SK-N-MC (cell line): ENCODE measurements around the gene FSIP1.
A peak's percentile ranks its signal among the peaks of the same experiment; 100 is the strongest.

Experiments
- DNase-seq: peaks from one replicate; pipeline ENCODE4 v3.0.0-alpha.2; 2011; ENCODE audit warnings: low read depth, low spot score
- H3K27ac ChIP-seq: fragments of 200-600 bp; sonication (generic); 2 replicates; pipeline ENCODE4 v1.5.1; 2016; ENCODE audit warnings: mixed run types
- H3K36me3 ChIP-seq: fragments of 200-600 bp; sonication (generic); 2 replicates; pipeline ENCODE4 v1.6.1; 2017; ENCODE audit warnings: antibody characterized with exemption, low read length, mixed read lengths; ENCODE audit not compliant: insufficient read depth
- H3K4me3 ChIP-seq: fragments of 200-600 bp; sonication (generic); 2 replicates; pipeline ENCODE4 v1.5.1; 2016
- H3K9ac ChIP-seq: fragments of 200-600 bp; sonication (generic); 2 replicates; pipeline ENCODE4 v1.8.0; 2017; ENCODE audit warnings: mixed run types, mixed read lengths; ENCODE audit not compliant: insufficient read length
- H3K9me3 ChIP-seq: fragments of 200-600 bp; sonication (generic); 2 replicates; pipeline ENCODE4 v1.6.1; 2017; ENCODE audit warnings: low read depth, mild to moderate bottlenecking, antibody characterized with exemption, low read length, moderate library complexity, mixed read lengths
- EZH2 ChIP-seq: fragments of 200-600 bp; sonication (generic); IDR thresholded peaks from one replicate; pipeline ENCODE4 v1.6.1; 2017; ENCODE audit warnings: antibody characterized with exemption
- FOXP2 ChIP-seq: optimal IDR thresholded peaks from 2 replicates; pipeline ENCODE3; 2011; ENCODE audit warnings: mild to moderate bottlenecking, moderate library complexity; ENCODE audit not compliant: insufficient read depth; ENCODE audit errors: extremely low read length, control extremely low read depth
- POLR2AphosphoS5 ChIP-seq: IDR thresholded peaks from 2 replicates; pipeline ENCODE4 v1.6.1; 2012; ENCODE audit warnings: mild to moderate bottlenecking, low read depth, low read length, borderline replicate concordance

FSIP1 gene

GRCh38 chr15:39778021-39778420, 4.6 kb downstream of the FSIP1 start:
- no peak overlapping the region for H3K9ac ChIP-seq
- no peak overlapping the region for H3K4me3 ChIP-seq
- no peak overlapping the region for H3K27ac ChIP-seq
- H3K9me3 ChIP-seq: no peaks in the 10 kb centered on the region
- no peak for TF ChIP-seq POLR2AphosphoS5
- TF ChIP-seq EZH2: no peak
- TF ChIP-seq FOXP2: no peak
- no peak for DNase-seq
- H3K36me3 ChIP-seq: no peaks in the 10 kb centered on the region

GRCh38 chr15:39777496-39777895, 5.1 kb downstream of the FSIP1 start:
- TF ChIP-seq FOXP2: no peak
- TF ChIP-seq POLR2AphosphoS5: no peak
- TF ChIP-seq EZH2: no peak
- DNase-seq: no peak
- no peak overlapping the region for H3K4me3 ChIP-seq
- H3K36me3 ChIP-seq: no peaks in the 10 kb centered on the region
- no peaks in the 10 kb centered on the region for H3K9me3 ChIP-seq
- no peak overlapping the region for H3K27ac ChIP-seq
- H3K9ac ChIP-seq: no peak overlapping the region

GRCh38 chr15:39776068-39776467, 6.6 kb downstream of the FSIP1 start:
- Histone ChIP-seq H3K27ac (no peak overlapping the region), H3K36me3 (no peaks in the 10 kb centered on the region), H3K4me3 (no peak overlapping the region), H3K9me3 (no peaks in the 10 kb centered on the region), H3K9ac (no peak overlapping the region)
- no peak for TF ChIP-seq FOXP2
- TF ChIP-seq EZH2: no peak
- no peak for TF ChIP-seq POLR2AphosphoS5
- no peak for DNase-seq

GRCh38 chr15:39774688-39775267, 7.9 kb downstream of the FSIP1 start:
- Histone ChIP-seq H3K9me3 (no peaks in the 10 kb centered on the region), H3K36me3 (no peaks in the 10 kb centered on the region), H3K4me3 (no peak overlapping the region), H3K9ac (no peak overlapping the region), H3K27ac (no peak overlapping the region)
- DNase-seq: no peak
- TF ChIP-seq POLR2AphosphoS5 (no peak), FOXP2 (no peak), EZH2 (no peak)

- no peak for TF ChIP-seq EZH2
- TF ChIP-seq POLR2AphosphoS5: no peak
- TF ChIP-seq FOXP2: no peak
- Histone ChIP-seq H3K4me3 (no peak overlapping the region), H3K9ac (no peak overlapping the region), H3K27ac (no peak overlapping the region), H3K36me3 (no peaks in the 10 kb centered on the region), H3K9me3 (no peaks in the 10 kb centered on the region)
- DNase-seq: no peak
Observed at GRCh38 chr15:39770748-39771689, 11.6 kb downstream of the FSIP1 start.

- Histone ChIP-seq H3K4me3 (no peak overlapping the region), H3K9me3 (no peaks in the 10 kb centered on the region), H3K36me3 (no peaks in the 10 kb centered on the region), H3K27ac (no peak overlapping the region), H3K9ac (no peak overlapping the region)
- no peak for TF ChIP-seq FOXP2
- TF ChIP-seq POLR2AphosphoS5: no peak
- TF ChIP-seq EZH2: no peak
- DNase-seq: no peak
Observed at GRCh38 chr15:39767921-39768320, 14.7 kb downstream of the FSIP1 start.

- DNase-seq: no peak
- Histone ChIP-seq H3K4me3 (no peak overlapping the region), H3K9ac (no peak overlapping the region), H3K27ac (no peak overlapping the region), H3K36me3 (no peaks in the 10 kb centered on the region), H3K9me3 (no peaks in the 10 kb centered on the region)
- TF ChIP-seq POLR2AphosphoS5 (no peak), FOXP2 (no peak), EZH2 (no peak)
Observed at GRCh38 chr15:39761006-39761405, 21.6 kb downstream of the FSIP1 start.

- no peak for TF ChIP-seq FOXP2
- no peaks in the 10 kb centered on the region for H3K9me3 ChIP-seq
- H3K36me3 ChIP-seq: no peaks in the 10 kb centered on the region
- no peak overlapping the region for H3K9ac ChIP-seq
- no peak overlapping the region for H3K27ac ChIP-seq
- peak; percentile 73 for DNase-seq
- H3K4me3 ChIP-seq: no peak overlapping the region
Observed at GRCh38 chr15:39756806-39757522, 25.7 kb downstream of the FSIP1 start.
